ENCODE measurements around the gene URB1. TPM values are rescaled to one million over a fixed set of nuclear protein-coding genes. Genes with fewer than 3 reads are reported as not detected.
A peak's percentile ranks its signal among the peaks of the same experiment; 100 is the strongest.

URB1 gene
- polyA plus RNA-seq, 4 donors, result 0.67 to 8.5 (median 3.4) TPM

DNA sequence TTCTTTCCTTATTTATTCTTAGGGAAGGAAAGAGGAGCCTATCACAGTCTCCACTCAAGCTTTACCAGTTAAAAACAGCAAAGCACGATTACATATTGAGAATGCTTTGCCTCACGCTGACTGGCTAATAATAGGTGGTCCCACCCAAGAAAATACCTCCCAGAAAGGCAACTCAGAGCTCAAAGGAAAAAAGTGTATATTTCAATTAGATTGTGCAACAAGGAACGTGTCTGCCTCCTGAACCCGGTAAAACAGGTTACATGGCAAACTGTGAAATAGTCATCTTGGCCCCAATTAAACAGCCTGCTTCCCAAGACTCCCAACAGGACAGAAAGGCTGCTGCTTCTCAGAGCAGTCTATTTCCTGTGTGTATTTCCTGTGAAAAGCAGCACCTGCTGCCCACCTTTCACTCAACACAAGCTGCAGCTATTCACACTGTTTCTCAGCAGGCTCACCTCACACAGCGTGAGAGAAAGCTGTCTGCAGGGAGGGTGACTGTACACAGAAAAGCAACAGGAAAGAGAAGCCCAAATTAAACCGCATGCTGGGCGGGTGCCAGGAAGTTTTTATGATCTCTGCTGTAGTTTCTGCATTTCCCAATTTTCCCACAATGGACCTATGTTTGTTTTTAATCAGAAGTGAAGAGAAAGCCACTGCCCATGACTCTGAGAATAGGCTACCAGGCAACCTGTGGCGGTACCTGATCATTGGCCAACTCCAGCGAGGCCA, 44.0 kb downstream of the URB1 start:
- Histone ChIP-seq H3K27ac (ENCODE audit: low read depth in 1 of 3, low read length in 2 of 3) (no peak overlapping the region), H3K36me3 (ENCODE audit: control insufficient read depth in 3 of 3, insufficient read depth in 2 of 3, low read depth in 1 of 3, low read length in 3 of 3) (peaks cover 33 to 87% (median 33%) of the 10 kb centered on the region in 3 donors), H3K4me3 (ENCODE audit: low read depth in 1 of 3, low read length in 3 of 3) (no peak overlapping the region), H3K4me1 (ENCODE audit: control insufficient read depth in 3 of 3, insufficient read depth in 2 of 3, low read depth in 1 of 3, low read length in 2 of 3) (no peaks in the 10 kb centered on the region), H3K9me3 (ENCODE audit: control insufficient read depth in 2 of 2, insufficient read depth in 1 of 2, low read depth in 1 of 2, low read length in 1 of 2) (peaks cover 0 to 17% of the 10 kb centered on the region in 2 donors), H3K27me3 (ENCODE audit: control insufficient read depth in 3 of 3, insufficient read depth in 3 of 3, low read length in 3 of 3) (no peaks in the 10 kb centered on the region)
- DNase-seq, result peak in 1 of 2 donors; percentile 36
- WGBS, 3 donors, result 82 to 86% (median 86%) methylated on average over 8 to 9 of the region's 9 CpGs
- no peak for FAIRE-seq

GRCh38 chr21:32347977-32348376, 44.8 kb downstream of the URB1 start:
- peak; percentile 47 to 48 for DNase-seq
- no peaks in the 10 kb centered on the region for H3K4me1 ChIP-seq (ENCODE audit: control insufficient read depth in 3 of 3, insufficient read depth in 2 of 3, low read depth in 1 of 3, low read length in 2 of 3)
- H3K36me3 ChIP-seq (ENCODE audit: control insufficient read depth in 3 of 3, insufficient read depth in 2 of 3, low read depth in 1 of 3, low read length in 3 of 3), result peaks cover 29 to 80% (median 36%) of the 10 kb centered on the region in 3 donors
- no peak overlapping the region for H3K27ac ChIP-seq (ENCODE audit: low read depth in 1 of 3, low read length in 2 of 3)
- no peaks in the 10 kb centered on the region for H3K27me3 ChIP-seq (ENCODE audit: control insufficient read depth in 3 of 3, insufficient read depth in 3 of 3, low read length in 3 of 3)
- 55 to 74% (median 64%) methylated on average over 11 of the region's 11 CpGs for WGBS, 3 donors
- H3K9me3 ChIP-seq (ENCODE audit: control insufficient read depth in 2 of 2, insufficient read depth in 1 of 2, low read depth in 1 of 2, low read length in 1 of 2), result peaks cover 0 to 17% of the 10 kb centered on the region in 2 donors
- H3K4me3 ChIP-seq (ENCODE audit: low read depth in 1 of 3, low read length in 3 of 3), result no peak overlapping the region
- FAIRE-seq, result no peak

DNA sequence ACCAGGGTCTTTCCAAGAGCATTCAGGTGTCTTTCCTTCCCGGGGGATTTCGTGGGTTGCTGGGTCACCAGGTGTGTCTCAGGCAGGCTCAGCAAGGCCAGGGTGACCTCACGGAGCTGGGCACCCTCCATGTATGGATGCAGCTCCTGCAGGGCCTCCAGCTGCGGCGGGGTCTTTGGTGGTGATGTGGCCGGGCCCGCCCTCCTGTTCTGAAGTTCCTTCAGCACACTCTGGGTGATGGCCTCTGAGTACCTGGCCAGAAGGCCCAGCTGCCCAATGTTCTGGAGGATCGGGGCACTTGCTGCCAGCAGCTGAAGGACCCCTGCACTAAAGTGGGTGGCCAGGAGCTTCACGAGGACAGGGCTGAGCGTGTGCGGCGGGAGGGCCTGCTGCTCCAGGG, 45.5 kb downstream of the URB1 start:
- 96 to 98% (median 96%) methylated on average over 11 to 12 of the region's 12 CpGs for WGBS, 3 donors
- no peak overlapping the region for H3K27ac ChIP-seq (ENCODE audit: low read depth in 1 of 3, low read length in 2 of 3)
- DNase-seq (no peak), FAIRE-seq (no peak)
- no peak overlapping the region for H3K4me3 ChIP-seq (ENCODE audit: low read depth in 1 of 3, low read length in 3 of 3)
- peaks cover 26 to 74% (median 32%) of the 10 kb centered on the region in 3 donors for H3K36me3 ChIP-seq (ENCODE audit: control insufficient read depth in 3 of 3, insufficient read depth in 2 of 3, low read depth in 1 of 3, low read length in 3 of 3)
- H3K4me1 ChIP-seq (ENCODE audit: control insufficient read depth in 3 of 3, insufficient read depth in 2 of 3, low read depth in 1 of 3, low read length in 2 of 3), result no peaks in the 10 kb centered on the region
- H3K27me3 ChIP-seq (ENCODE audit: control insufficient read depth in 3 of 3, insufficient read depth in 3 of 3, low read length in 3 of 3), result no peaks in the 10 kb centered on the region
- H3K9me3 ChIP-seq (ENCODE audit: control insufficient read depth in 2 of 2, insufficient read depth in 1 of 2, low read depth in 1 of 2, low read length in 1 of 2), result peaks cover 0 to 17% of the 10 kb centered on the region in 2 donors

DNA sequence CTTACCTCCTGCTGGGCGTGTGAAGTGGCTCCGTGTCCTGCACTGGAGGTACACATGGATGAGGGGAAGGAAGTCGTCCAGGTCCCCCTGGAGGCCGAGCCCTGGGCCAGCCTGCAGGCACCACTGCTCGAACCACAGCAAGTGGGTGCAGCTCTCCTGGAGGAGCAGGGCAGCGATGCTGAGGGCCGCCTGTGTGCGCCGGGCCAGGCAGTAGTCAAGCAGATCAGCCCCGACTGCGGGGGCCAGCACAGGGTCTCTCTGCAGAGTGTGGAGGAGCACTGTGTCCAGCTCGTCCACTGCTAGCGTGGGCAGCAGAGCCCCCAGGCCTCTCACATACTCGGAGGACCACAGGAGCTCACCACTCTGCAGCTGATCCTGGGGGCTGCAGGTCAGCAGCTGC, 45.9 kb downstream of the URB1 start:
- Histone ChIP-seq H3K27me3 (ENCODE audit: control insufficient read depth in 3 of 3, insufficient read depth in 3 of 3, low read length in 3 of 3) (no peaks in the 10 kb centered on the region), H3K36me3 (ENCODE audit: control insufficient read depth in 3 of 3, insufficient read depth in 2 of 3, low read depth in 1 of 3, low read length in 3 of 3) (peaks cover 28 to 74% (median 31%) of the 10 kb centered on the region in 3 donors), H3K27ac (ENCODE audit: low read depth in 1 of 3, low read length in 2 of 3) (no peak overlapping the region), H3K9me3 (ENCODE audit: control insufficient read depth in 2 of 2, insufficient read depth in 1 of 2, low read depth in 1 of 2, low read length in 1 of 2) (peaks cover 0 to 17% of the 10 kb centered on the region in 2 donors), H3K4me3 (ENCODE audit: low read depth in 1 of 3, low read length in 3 of 3) (no peak overlapping the region), H3K4me1 (ENCODE audit: control insufficient read depth in 3 of 3, insufficient read depth in 2 of 3, low read depth in 1 of 3, low read length in 2 of 3) (no peaks in the 10 kb centered on the region)
- FAIRE-seq (no peak), DNase-seq (no peak)
- 95 to 100% (median 98%) methylated on average over 14 of the region's 14 CpGs for whole genome bisulfite sequencing, 3 donors

DNA sequence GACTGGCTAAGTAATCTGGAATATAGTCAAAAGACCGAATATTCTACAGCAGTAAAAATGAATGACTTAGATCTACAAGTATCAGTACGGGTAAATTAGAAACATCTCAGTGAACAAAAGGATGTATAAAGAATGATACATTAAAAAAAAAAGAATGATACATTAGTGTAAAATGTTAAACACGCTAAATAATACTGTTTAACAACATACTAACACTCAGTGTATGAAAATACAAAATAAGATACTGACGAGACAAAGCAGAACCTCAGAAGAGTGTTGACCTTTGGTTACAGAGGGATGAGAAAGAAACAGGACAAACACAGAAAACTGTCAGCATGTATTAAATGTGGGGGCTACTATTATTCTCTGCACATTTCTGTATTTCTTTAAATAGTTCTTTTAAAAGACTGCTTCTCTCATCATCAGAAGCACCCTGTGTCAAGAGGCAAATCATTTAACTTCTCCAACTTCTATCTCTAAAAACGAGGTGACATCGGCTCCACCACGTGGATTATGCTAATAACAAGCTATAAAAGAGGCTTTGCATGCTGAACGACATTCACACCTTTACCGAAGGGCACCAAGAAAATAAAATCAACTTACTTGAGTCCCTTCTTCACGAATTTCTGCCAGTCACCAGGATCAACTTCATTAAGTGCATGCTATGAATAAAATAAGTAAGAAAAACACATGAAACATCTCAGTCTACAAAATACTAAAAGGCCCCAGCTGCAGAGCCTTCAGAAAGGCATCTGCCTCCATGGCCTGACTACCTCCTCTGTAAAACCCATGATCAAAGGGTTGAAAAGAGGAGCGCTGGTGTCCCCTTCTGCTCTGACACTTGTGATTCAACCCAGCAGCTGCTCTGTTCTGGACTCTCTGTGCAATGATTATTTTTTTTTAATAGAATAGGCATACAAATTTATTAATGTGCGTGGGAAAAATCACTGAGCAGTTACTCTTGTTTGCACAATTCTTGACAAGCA, 51.7 kb downstream of the URB1 start:
- Histone ChIP-seq H3K4me3 (ENCODE audit: low read depth in 1 of 3, low read length in 3 of 3) (no peak overlapping the region), H3K36me3 (ENCODE audit: control insufficient read depth in 3 of 3, insufficient read depth in 2 of 3, low read depth in 1 of 3, low read length in 3 of 3) (peaks cover 14 to 55% (median 25%) of the 10 kb centered on the region in 3 donors), H3K27me3 (ENCODE audit: control insufficient read depth in 3 of 3, insufficient read depth in 3 of 3, low read length in 3 of 3) (no peaks in the 10 kb centered on the region), H3K9me3 (ENCODE audit: control insufficient read depth in 2 of 2, insufficient read depth in 1 of 2, low read depth in 1 of 2, low read length in 1 of 2) (peaks cover 0 to 17% of the 10 kb centered on the region in 2 donors), H3K4me1 (ENCODE audit: control insufficient read depth in 3 of 3, insufficient read depth in 2 of 3, low read depth in 1 of 3, low read length in 2 of 3) (no peaks in the 10 kb centered on the region), H3K27ac (ENCODE audit: low read depth in 1 of 3, low read length in 2 of 3) (no peak overlapping the region)
- 73 to 80% (median 78%) methylated on average over 12 of the region's 12 CpGs for WGBS, 3 donors
- FAIRE-seq (no peak), DNase-seq (no peak)

- H3K36me3 ChIP-seq (ENCODE audit: control insufficient read depth in 3 of 3, insufficient read depth in 2 of 3, low read depth in 1 of 3, low read length in 3 of 3), result peaks cover 15 to 62% (median 18%) of the 10 kb centered on the region in 3 donors
- H3K27me3 ChIP-seq (ENCODE audit: control insufficient read depth in 3 of 3, insufficient read depth in 3 of 3, low read length in 3 of 3), result no peaks in the 10 kb centered on the region
- H3K9me3 ChIP-seq (ENCODE audit: control insufficient read depth in 2 of 2, insufficient read depth in 1 of 2, low read depth in 1 of 2, low read length in 1 of 2), result no peaks in the 10 kb centered on the region
- H3K27ac ChIP-seq (ENCODE audit: low read depth in 1 of 3, low read length in 2 of 3), result no peak overlapping the region
- H3K4me1 ChIP-seq (ENCODE audit: control insufficient read depth in 3 of 3, insufficient read depth in 2 of 3, low read depth in 1 of 3, low read length in 2 of 3), result no peaks in the 10 kb centered on the region
- FAIRE-seq (no peak), DNase-seq (no peak)
- H3K4me3 ChIP-seq (ENCODE audit: low read depth in 1 of 3, low read length in 3 of 3), result no peak overlapping the region
- WGBS, 3 donors, result 95% methylated on average over 23 of the region's 23 CpGs
Measured at GRCh38 chr21:32338209-32338921, 54.4 kb downstream of the URB1 start.

GRCh38 chr21:32337206-32337605, 55.6 kb downstream of the URB1 start:
- peaks cover 13 to 63% (median 14%) of the 10 kb centered on the region in 3 donors for H3K36me3 ChIP-seq (ENCODE audit: control insufficient read depth in 3 of 3, insufficient read depth in 2 of 3, low read depth in 1 of 3, low read length in 3 of 3)
- no peak overlapping the region for H3K27ac ChIP-seq (ENCODE audit: low read depth in 1 of 3, low read length in 2 of 3)
- 91 to 95% (median 93%) methylated on average over 8 of the region's 8 CpGs for WGBS, 3 donors
- FAIRE-seq (no peak), DNase-seq (no peak)
- no peaks in the 10 kb centered on the region for H3K9me3 ChIP-seq (ENCODE audit: control insufficient read depth in 2 of 2, insufficient read depth in 1 of 2, low read depth in 1 of 2, low read length in 1 of 2)
- no peaks in the 10 kb centered on the region for H3K4me1 ChIP-seq (ENCODE audit: control insufficient read depth in 3 of 3, insufficient read depth in 2 of 3, low read depth in 1 of 3, low read length in 2 of 3)
- H3K4me3 ChIP-seq (ENCODE audit: low read depth in 1 of 3, low read length in 3 of 3), result no peak overlapping the region
- H3K27me3 ChIP-seq (ENCODE audit: control insufficient read depth in 3 of 3, insufficient read depth in 3 of 3, low read length in 3 of 3), result no peaks in the 10 kb centered on the region

DNA sequence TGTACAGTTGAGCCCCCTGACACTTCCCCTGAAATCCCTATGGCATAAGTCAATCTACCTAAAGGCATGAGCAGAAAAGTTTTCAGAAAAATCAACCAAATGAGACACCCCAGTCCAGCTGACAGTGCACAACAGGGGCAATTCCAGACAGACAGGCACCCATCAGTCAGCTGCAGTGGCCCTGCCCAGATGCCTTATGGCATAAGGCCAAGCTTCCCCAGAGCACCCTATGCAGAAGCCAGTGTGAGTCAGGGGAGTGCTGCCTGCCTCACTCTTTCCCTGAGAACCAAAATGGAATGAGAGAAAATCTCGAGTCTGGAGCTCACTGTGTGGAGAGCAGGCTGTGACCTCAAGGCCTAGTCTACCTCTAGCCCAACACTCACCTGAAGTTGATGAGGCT, 56.1 kb downstream of the URB1 start:
- Histone ChIP-seq H3K9me3 (ENCODE audit: control insufficient read depth in 2 of 2, insufficient read depth in 1 of 2, low read depth in 1 of 2, low read length in 1 of 2) (no peaks in the 10 kb centered on the region), H3K4me1 (ENCODE audit: control insufficient read depth in 3 of 3, insufficient read depth in 2 of 3, low read depth in 1 of 3, low read length in 2 of 3) (no peaks in the 10 kb centered on the region), H3K36me3 (ENCODE audit: control insufficient read depth in 3 of 3, insufficient read depth in 2 of 3, low read depth in 1 of 3, low read length in 3 of 3) (peaks cover 11 to 63% (median 14%) of the 10 kb centered on the region in 3 donors), H3K4me3 (ENCODE audit: low read depth in 1 of 3, low read length in 3 of 3) (no peak overlapping the region), H3K27me3 (ENCODE audit: control insufficient read depth in 3 of 3, insufficient read depth in 3 of 3, low read length in 3 of 3) (no peaks in the 10 kb centered on the region), H3K27ac (ENCODE audit: low read depth in 1 of 3, low read length in 2 of 3) (no peak overlapping the region)
- DNase-seq, result no peak
- no peak for FAIRE-seq
- 69 to 72% (median 71%) methylated on average over 1 of the region's 1 CpG for WGBS, 3 donors
